ENCODE data around the gene PPT1.

The PPT1 gene

DNA sequence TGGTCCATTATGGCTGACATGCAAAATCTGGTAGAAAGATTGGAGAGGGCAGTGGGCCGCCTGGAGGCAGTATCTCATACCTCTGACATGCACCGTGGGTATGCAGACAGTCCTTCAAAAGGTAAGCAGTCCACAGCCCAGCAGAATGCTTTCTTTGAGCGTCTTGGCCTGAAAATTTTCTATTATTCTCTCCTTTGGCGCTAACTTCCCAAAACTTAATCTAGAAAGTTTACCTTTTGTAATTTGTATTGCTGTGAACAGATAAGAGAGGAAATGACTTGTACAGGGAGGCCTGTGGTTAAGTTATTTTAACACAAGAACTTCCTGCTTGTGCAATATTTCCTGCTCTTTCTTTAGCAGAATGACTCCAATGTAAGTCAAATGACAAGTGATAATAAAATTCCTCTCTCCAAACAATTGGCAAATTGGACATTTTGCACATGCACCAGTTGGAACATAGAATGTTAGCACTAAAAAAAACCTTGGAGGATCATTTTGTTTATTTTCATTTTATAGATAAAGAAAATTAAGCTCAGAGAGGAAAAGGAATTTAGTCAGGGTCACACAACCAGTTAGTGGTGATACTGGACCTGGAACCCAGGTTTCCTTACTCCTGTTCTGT is 37.6 kb downstream of the PPT1 start:
- Histone ChIP-seq H3K36me3 (no peaks in the 10 kb centered on the region), H3K27me3 (no peaks in the 10 kb centered on the region), H3K9me3 (no peaks in the 10 kb centered on the region), H3K4me1 (no peaks in the 10 kb centered on the region), H3K4me3 (ENCODE audit: low read depth, low read length) (no peak overlapping the region)
- no peak for DNase-seq
- TF ChIP-seq, protein P1, sequence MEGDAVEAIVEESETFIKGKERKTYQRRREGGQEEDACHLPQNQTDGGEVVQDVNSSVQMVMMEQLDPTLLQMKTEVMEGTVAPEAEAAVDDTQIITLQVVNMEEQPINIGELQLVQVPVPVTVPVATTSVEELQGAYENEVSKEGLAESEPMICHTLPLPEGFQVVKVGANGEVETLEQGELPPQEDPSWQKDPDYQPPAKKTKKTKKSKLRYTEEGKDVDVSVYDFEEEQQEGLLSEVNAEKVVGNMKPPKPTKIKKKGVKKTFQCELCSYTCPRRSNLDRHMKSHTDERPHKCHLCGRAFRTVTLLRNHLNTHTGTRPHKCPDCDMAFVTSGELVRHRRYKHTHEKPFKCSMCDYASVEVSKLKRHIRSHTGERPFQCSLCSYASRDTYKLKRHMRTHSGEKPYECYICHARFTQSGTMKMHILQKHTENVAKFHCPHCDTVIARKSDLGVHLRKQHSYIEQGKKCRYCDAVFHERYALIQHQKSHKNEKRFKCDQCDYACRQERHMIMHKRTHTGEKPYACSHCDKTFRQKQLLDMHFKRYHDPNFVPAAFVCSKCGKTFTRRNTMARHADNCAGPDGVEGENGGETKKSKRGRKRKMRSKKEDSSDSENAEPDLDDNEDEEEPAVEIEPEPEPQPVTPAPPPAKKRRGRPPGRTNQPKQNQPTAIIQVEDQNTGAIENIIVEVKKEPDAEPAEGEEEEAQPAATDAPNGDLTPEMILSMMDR (IDR thresholded peaks at IDR 0.05; ENCODE audit: low read depth, low read length): no peak

GRCh38 chr1:40058453-40059337 is 38.4 kb downstream of the PPT1 start:
- TF ChIP-seq, protein P1 (IDR thresholded peaks at IDR 0.05; ENCODE audit: low read depth, low read length): no peak
- no peak for DNase-seq
- Histone ChIP-seq H3K4me3 (ENCODE audit: low read depth, low read length) (no peak overlapping the region), H3K9me3 (no peaks in the 10 kb centered on the region), H3K27me3 (no peaks in the 10 kb centered on the region), H3K36me3 (no peaks in the 10 kb centered on the region), H3K4me1 (no peaks in the 10 kb centered on the region)

DNA sequence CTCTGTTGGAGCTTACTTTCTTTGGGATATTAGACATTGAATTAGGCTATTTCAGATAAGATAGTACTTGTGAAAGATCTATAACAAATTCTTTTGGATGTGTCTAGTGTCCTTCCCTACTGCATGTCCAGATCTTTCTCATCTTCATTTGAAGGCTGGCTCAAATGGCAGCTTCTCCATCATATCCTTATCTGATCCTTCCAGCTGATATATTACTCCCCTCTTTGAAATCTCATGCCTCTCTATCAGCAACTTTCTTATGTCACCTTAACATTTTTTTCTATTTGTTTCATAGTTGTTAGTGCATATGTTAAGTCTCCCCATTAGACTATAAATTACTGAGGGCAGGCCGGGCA is 39.0 kb downstream of the PPT1 start:
- Histone ChIP-seq H3K4me3 (ENCODE audit: low read depth, low read length) (no peak overlapping the region), H3K36me3 (no peaks in the 10 kb centered on the region), H3K27me3 (no peaks in the 10 kb centered on the region), H3K9me3 (no peaks in the 10 kb centered on the region), H3K4me1 (no peaks in the 10 kb centered on the region)
- TF ChIP-seq, protein P1 (IDR thresholded peaks at IDR 0.05; ENCODE audit: low read depth, low read length): no peak
- DNase-seq: no peak

DNA sequence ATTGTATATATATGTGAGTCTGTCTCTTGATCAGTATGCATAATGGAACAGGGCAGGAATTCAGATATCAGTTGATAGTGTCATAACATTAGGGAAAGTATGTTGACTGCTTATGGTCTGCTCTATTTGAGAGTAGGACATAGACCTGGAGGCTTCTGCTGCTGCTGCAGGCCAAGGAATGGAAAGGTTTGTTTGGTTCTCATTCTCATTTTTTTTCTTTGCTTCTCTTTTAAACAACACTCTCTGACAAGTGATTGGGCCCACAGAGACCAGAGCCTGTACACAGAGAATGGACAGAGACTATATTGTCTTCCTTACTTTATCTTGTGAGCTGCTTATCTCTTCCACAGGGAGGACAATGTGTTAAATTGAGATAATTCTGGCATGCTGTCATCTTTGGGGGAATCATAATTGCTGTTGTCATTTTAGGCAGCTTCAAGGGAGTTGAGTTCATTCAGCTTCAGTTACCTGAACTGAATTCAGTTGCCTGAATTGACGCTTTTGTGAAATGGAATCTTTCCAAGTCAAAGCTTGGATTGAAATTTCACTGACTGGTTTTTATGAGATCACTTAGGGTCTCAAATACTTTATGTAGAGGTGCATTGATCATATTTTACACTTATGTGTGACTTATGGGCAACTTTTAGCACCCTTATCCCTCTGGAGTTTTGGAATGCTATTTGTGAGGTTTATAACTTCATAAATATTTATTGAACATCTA is 39.6 kb downstream of the PPT1 start:
- TF ChIP-seq, protein P1 (IDR thresholded peaks at IDR 0.05; ENCODE audit: low read depth, low read length): no peak
- Histone ChIP-seq H3K4me1 (no peaks in the 10 kb centered on the region), H3K27me3 (no peaks in the 10 kb centered on the region), H3K36me3 (no peaks in the 10 kb centered on the region), H3K9me3 (no peaks in the 10 kb centered on the region), H3K4me3 (ENCODE audit: low read depth, low read length) (no peak overlapping the region)
- no peak for DNase-seq

DNA sequence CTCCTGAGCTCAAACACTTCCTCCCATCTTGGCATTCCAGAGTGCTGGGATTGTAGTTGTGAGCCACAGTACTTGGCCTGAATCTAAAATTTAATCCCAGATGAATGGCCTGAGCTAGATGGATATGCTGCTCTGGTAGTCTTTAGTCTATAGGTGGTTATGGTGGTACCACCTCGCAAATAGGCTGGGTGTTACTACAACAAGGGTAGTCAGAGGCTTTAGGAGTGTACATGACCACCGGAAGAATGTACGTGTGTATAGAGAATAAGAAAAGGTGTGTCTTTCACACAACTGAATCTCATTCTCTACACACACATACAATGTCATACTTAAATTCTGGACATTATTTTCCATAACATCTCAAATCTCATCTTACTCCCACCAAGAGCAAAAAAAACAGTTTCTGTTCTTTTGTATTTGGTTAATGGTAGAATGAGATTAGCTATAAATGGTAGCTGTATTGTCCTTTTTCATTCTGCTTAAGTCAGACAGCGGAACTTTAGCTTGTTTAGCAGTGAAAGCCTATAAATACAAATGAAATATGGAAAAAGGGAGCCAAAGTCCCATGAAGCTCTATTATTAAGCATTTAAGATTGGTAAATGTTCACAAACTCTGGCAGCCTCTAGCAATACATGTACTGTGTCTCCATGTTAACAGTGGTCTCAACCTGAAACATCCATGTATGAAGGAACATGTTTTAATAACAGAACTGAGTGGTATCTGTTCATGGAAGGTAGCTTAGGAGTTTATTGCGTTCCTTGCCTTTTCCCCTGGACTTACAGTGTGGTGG is 40.3 kb downstream of the PPT1 start:
- Histone ChIP-seq H3K36me3 (no peaks in the 10 kb centered on the region), H3K4me3 (ENCODE audit: low read depth, low read length) (no peak overlapping the region), H3K27me3 (no peaks in the 10 kb centered on the region), H3K9me3 (no peaks in the 10 kb centered on the region), H3K4me1 (no peaks in the 10 kb centered on the region)
- DNase-seq: no peak
- TF ChIP-seq, protein P1 (IDR thresholded peaks at IDR 0.05; ENCODE audit: low read depth, low read length): no peak
